Thyroid gland (tissue), 4 donors: ENCODE results near the gene COG2. TPM values are rescaled to one million over a fixed set of nuclear protein-coding genes. Genes with fewer than 3 reads are reported as not detected.

Source experiments
- DNase-seq, 2 donors: peaks; one replicate each; pipeline ENCODE4 v3.0.0-alpha.2; 2019
- H3K27ac ChIP-seq, 3 donors: fragments of 200-600 bp; sonication (generic); 1 replicate in 2 of 3; 2 replicates in 1 of 3; pipeline ENCODE4 v1.5.1; 2016 to 2019; ENCODE audit warnings: mild to moderate bottlenecking in 1 of 3, moderate library complexity in 1 of 3
- H3K27me3 ChIP-seq: fragments of 200-600 bp; sonication (generic); one replicate; pipeline ENCODE4 v1.5.1; 2019
- H3K36me3 ChIP-seq, 2 donors: fragments of 200-600 bp; sonication (generic); one replicate each; pipeline ENCODE4 v1.5.1; 2016 to 2019
- H3K4me1 ChIP-seq, 2 donors: fragments of 200-600 bp; sonication (generic); one replicate each; pipeline ENCODE4 v1.5.1; 2017 to 2019
- H3K4me3 ChIP-seq, 3 donors: fragments of 200-600 bp; sonication (generic); replicated peaks in 1 of 3; 1 replicate in 2 of 3; 2 replicates in 1 of 3; pipeline ENCODE4 v1.5.1; 2016; ENCODE audit warnings: mild to moderate bottlenecking in 1 of 3
- H3K9me3 ChIP-seq: fragments of 200-600 bp; sonication (generic); one replicate; pipeline ENCODE4 v1.5.1; 2017
- CTCF ChIP-seq, 6 experiments: fragments of 200-600 bp in 3 of 6; fragments of 450-650 bp in 3 of 6; sonication (generic) in 3 of 6; IDR thresholded peaks; one replicate each; pipeline ENCODE4 v1.5.1; 2016 to 2019; ENCODE audit warnings: antibody characterized with exemption in 6 of 6, mild to moderate bottlenecking in 2 of 6, inconsistent platforms in 1 of 6, moderate library complexity in 1 of 6
- POLR2A ChIP-seq, 2 donors: fragments of 450-650 bp; IDR thresholded peaks; one replicate each; pipeline ENCODE4 v1.6.1; 2017; ENCODE audit warnings: antibody characterized with exemption in 2 of 2, mild to moderate bottlenecking in 2 of 2, moderate library complexity in 1 of 2
- WGBS, 2 donors: methylation state at CpG; one replicate each; pipeline ENCODE4 v1.1.5; 2017; 5-methylcytosine and 5-hydroxymethylcytosine counted together
- intact Hi-C: fragments of 100-400 bp; cut with DNase I; formaldehyde crosslinking; loops from one replicate; pipeline ENCODE4 v1.15.1; 2023
- total RNA-seq, 4 donors: library from RNA; depleted of rRNA; stranded (reverse); fragments of >200 nt; gene quantifications; one replicate each; pipeline ENCODE4 v1.2.3, GENCODE V29; 2016

COG2 gene
- total RNA-seq, 4 donors from 2014 or later, result 36.3 to 48.1 (median 37.5) TPM

DNA sequence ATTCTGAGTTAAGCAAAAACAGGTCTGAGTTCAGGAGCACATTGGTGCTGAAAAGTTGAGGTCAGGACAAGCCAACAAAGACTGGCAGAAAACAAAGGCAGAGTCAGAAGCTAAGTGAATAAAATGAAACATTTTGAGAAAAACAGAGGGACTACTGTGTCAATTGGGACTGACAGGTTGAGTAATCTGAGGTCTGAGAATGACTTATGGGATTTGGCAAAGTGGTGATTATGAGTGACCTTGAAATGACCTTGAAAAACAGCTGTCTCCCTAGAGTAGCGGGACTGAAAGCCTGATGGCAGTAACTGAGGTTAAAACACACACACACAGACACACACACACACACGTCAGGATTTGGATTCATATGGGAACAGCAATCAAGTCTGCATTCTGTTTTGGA is 8.8 kb upstream of the COG2 start:
- Histone ChIP-seq H3K27me3 (no peaks in the 10 kb centered on the region), H3K4me1 (no peaks in the 10 kb centered on the region), H3K27ac (no peak overlapping the region), H3K9me3 (no peaks in the 10 kb centered on the region), H3K4me3 (no peak overlapping the region), H3K36me3 (no peaks in the 10 kb centered on the region)
- intact Hi-C loops, result loop anchor here (10.0 kb wide), 1 partner anchor 571 kb away; no protein-coding TSS in a partner anchor
- TF ChIP-seq CTCF (IDR thresholded peaks at IDR 0.05) (no peak), POLR2A (IDR thresholded peaks at IDR 0.05) (no peak)
- DNase-seq, result no peak
- 62 to 75% methylated on average over 2 of the region's 2 CpGs for WGBS, 2 donors

- H3K4me3 ChIP-seq, result no peak overlapping the region
- no peaks in the 10 kb centered on the region for H3K36me3 ChIP-seq
- intact Hi-C loops, result loop anchor here (10.0 kb wide), 1 partner anchor 570 kb away; no protein-coding TSS in a partner anchor
- H3K27me3 ChIP-seq, result no peaks in the 10 kb centered on the region
- no peak overlapping the region for H3K27ac ChIP-seq
- TF ChIP-seq POLR2A (IDR thresholded peaks at IDR 0.05) (no peak), CTCF (IDR thresholded peaks at IDR 0.05) (no peak)
- DNase-seq, result no peak
- H3K4me1 ChIP-seq, result no peaks in the 10 kb centered on the region
- 75 to 81% methylated on average over 5 of the region's 5 CpGs for WGBS, 2 donors
- no peaks in the 10 kb centered on the region for H3K9me3 ChIP-seq
These were observed 7.9 kb upstream of the COG2 start for GRCh38 chr1:230634384-230634783.

DNA sequence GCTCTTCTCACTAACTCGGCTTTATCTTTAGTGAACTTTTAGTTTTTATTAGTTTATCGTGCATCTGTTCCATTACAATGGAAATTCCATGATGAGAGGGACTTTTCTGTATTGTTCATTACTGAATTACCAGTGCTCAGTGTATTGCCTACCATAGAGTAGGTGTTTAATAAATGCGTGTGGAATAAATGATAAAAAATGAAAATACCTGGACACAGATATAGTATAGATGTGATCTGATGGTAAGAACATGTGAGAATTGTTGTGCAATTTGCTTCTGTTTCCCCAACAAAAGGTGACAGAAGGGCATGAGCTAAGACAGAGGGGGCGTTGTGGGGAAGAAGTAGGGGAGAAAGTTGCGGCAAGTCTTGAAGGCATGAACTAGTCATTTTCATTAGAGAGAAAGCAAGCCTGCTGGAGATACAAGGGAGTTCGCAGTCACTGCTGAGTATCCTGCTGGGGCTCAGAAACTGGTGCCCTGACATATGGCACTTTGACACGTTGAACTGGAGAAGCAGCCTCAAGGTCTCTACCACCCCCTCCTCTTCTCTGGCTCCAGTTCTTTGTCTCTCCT is 5.6 kb upstream of the COG2 start:
- no peak for TF ChIP-seq POLR2A (IDR thresholded peaks at IDR 0.05)
- no peak for TF ChIP-seq CTCF (IDR thresholded peaks at IDR 0.05)
- no peak overlapping the region for H3K27ac ChIP-seq
- no peaks in the 10 kb centered on the region for H3K36me3 ChIP-seq
- H3K27me3 ChIP-seq, result no peaks in the 10 kb centered on the region
- H3K9me3 ChIP-seq, result no peaks in the 10 kb centered on the region
- intact Hi-C loops, result loop anchor here (10.0 kb wide), 1 partner anchor 568 kb away; no protein-coding TSS in a partner anchor
- peaks cover 0 to 2% of the 10 kb centered on the region in 2 donors for H3K4me1 ChIP-seq
- 76 to 81% methylated on average over 7 of the region's 7 CpGs for WGBS, 2 donors
- no peak overlapping the region for H3K4me3 ChIP-seq
- DNase-seq, result no peak

DNA sequence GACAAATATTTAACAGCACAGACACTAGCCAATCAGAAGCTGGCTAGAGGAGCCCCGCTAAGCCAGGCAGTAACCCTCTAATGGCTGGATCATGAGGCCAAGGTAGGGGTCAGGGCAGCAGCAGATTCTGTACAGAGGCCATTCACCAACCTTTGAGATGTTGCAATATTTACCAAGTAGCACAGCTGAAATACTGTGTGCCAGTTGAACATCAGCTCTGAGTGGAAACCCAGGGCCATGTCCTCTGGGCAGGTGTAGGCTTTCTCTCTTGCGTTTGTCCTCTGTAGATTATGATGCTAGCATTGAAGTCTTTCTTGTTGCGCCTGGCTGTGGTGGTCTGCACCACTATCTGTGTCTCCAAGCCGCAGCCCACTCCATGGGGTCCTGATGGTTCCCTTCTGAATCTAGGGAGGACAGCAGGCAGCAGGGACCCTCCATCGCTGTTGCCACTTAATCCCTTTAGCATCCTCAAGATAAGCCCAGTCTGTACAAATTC is 2.5 kb upstream of the COG2 start:
- Histone ChIP-seq H3K36me3 (no peaks in the 10 kb centered on the region), H3K27ac (no peak overlapping the region), H3K4me3 (no peak overlapping the region), H3K27me3 (no peaks in the 10 kb centered on the region), H3K4me1 (peaks cover 16 to 23% of the 10 kb centered on the region in 2 donors), H3K9me3 (no peaks in the 10 kb centered on the region)
- 79 to 90% methylated on average over 5 of the region's 5 CpGs for WGBS, 2 donors
- intact Hi-C loops, result loop anchor here (5.0 to 10.0 kb wide), 2 partner anchors 133 to 565 kb away; no protein-coding TSS in a partner anchor
- TF ChIP-seq CTCF (IDR thresholded peaks at IDR 0.05) (no peak), POLR2A (IDR thresholded peaks at IDR 0.05) (no peak)
- DNase-seq, result no peak

- 75 to 78% methylated on average over 6 of the region's 6 CpGs for WGBS, 2 donors
- DNase-seq, result no peak
These were observed 935 bp upstream of the COG2 start for GRCh38 chr1:230641346-230641745.

More at GRCh38 chr1:230641346-230641745, 935 bp upstream of the COG2 start:
- no peak overlapping the region for H3K4me3 ChIP-seq
- TF ChIP-seq POLR2A (IDR thresholded peaks at IDR 0.05), result no peak
- no peak for TF ChIP-seq CTCF (IDR thresholded peaks at IDR 0.05)
- no peaks in the 10 kb centered on the region for H3K36me3 ChIP-seq
- no peaks in the 10 kb centered on the region for H3K27me3 ChIP-seq
- H3K9me3 ChIP-seq, result no peaks in the 10 kb centered on the region
- H3K27ac ChIP-seq, result no peak overlapping the region
- intact Hi-C loops, result loop anchor here (5.0 kb wide), 1 partner anchor 131 kb away; no protein-coding TSS in a partner anchor
- peaks cover 19 to 23% of the 10 kb centered on the region in 2 donors for H3K4me1 ChIP-seq
